Measurements from ENCODE around the gene INTS3. TPM values are rescaled to one million over a fixed set of nuclear protein-coding genes. Genes with fewer than 3 reads are reported as not detected.

INTS3 gene
- total RNA-seq, 4 donors from 2014 or later, result 35.9 to 70.1 (median 61.3) TPM

GRCh38 chr1:153688276-153688675 is 39.6 kb upstream of the INTS3 start:
- no peak for TF ChIP-seq CTCF (IDR thresholded peaks at IDR 0.05)
- TF ChIP-seq POLR2A (IDR thresholded peaks at IDR 0.05), result no peak
- Histone ChIP-seq H3K36me3 (no peaks in the 10 kb centered on the region), H3K9me3 (no peaks in the 10 kb centered on the region), H3K27ac (no peak overlapping the region), H3K4me3 (no peak overlapping the region), H3K4me1 (no peaks in the 10 kb centered on the region), H3K27me3 (no peaks in the 10 kb centered on the region)
- DNase-seq, result no peak
- intact Hi-C loops (cut with DNase I; ENCODE audit: low total_unique reads), result no loop called here

GRCh38 chr1:153688736-153689328 is 39.0 kb upstream of the INTS3 start:
- no peak for TF ChIP-seq CTCF (IDR thresholded peaks at IDR 0.05)
- H3K27ac ChIP-seq, result no peak overlapping the region
- DNase-seq, result no peak
- no peaks in the 10 kb centered on the region for H3K4me1 ChIP-seq
- H3K36me3 ChIP-seq, result no peaks in the 10 kb centered on the region
- intact Hi-C loops (cut with DNase I; ENCODE audit: low total_unique reads), result no loop called here
- H3K9me3 ChIP-seq, result no peaks in the 10 kb centered on the region
- H3K4me3 ChIP-seq, result no peak overlapping the region
- H3K27me3 ChIP-seq, result no peaks in the 10 kb centered on the region

GRCh38 chr1:153693466-153693865 is 34.4 kb upstream of the INTS3 start:
- intact Hi-C loops (cut with DNase I; ENCODE audit: low total_unique reads), result no loop called here
- H3K36me3 ChIP-seq, result no peaks in the 10 kb centered on the region
- H3K9me3 ChIP-seq, result no peaks in the 10 kb centered on the region
- no peak for DNase-seq
- H3K27me3 ChIP-seq, result no peaks in the 10 kb centered on the region
- TF ChIP-seq POLR2A (IDR thresholded peaks at IDR 0.05) (no peak), CTCF (IDR thresholded peaks at IDR 0.05) (no peak)
- H3K4me3 ChIP-seq, result no peak overlapping the region
- peaks cover 0 to 11% of the 10 kb centered on the region in 2 donors for H3K4me1 ChIP-seq
- H3K27ac ChIP-seq, result no peak overlapping the region

GRCh38 chr1:153696741-153697140 is 31.1 kb upstream of the INTS3 start:
- no peak for TF ChIP-seq POLR2A (IDR thresholded peaks at IDR 0.05)
- TF ChIP-seq CTCF (IDR thresholded peaks at IDR 0.05), result no peak
- Histone ChIP-seq H3K27me3 (no peaks in the 10 kb centered on the region), H3K36me3 (no peaks in the 10 kb centered on the region), H3K4me3 (no peak overlapping the region), H3K4me1 (peaks cover 0 to 15% of the 10 kb centered on the region in 2 donors), H3K27ac (peak overlapping the region; percentile 95 to 96), H3K9me3 (no peaks in the 10 kb centered on the region)
- no peak for DNase-seq
- intact Hi-C loops (cut with DNase I; ENCODE audit: low total_unique reads), result no loop called here

GRCh38 chr1:153697191-153698019 is 30.4 kb upstream of the INTS3 start:
- TF ChIP-seq CTCF (IDR thresholded peaks at IDR 0.05) (peak in 1 of 4 experiments; percentile 5), POLR2A (IDR thresholded peaks at IDR 0.05) (peak in 1 of 2 donors; percentile 35)
- H3K36me3 ChIP-seq, result no peaks in the 10 kb centered on the region
- DNase-seq, result peak; percentile 90 to 94

More at GRCh38 chr1:153697191-153698019, 30.4 kb upstream of the INTS3 start:
- Histone ChIP-seq H3K4me3 (no peak overlapping the region), H3K27me3 (no peaks in the 10 kb centered on the region), H3K4me1 (peaks cover 0 to 15% of the 10 kb centered on the region in 2 donors), H3K9me3 (no peaks in the 10 kb centered on the region), H3K27ac (peak overlapping the region; percentile 95 to 96)
- intact Hi-C loops (cut with DNase I; ENCODE audit: low total_unique reads), result no loop called here
